ENCODE data around the gene PCDHGA7.
"Not testable (repeated sequence)": the region's sequence is repeated elsewhere in the genome, so short reads cannot be mapped to it uniquely, and the experiment has no call there.

Gene PCDHGA7

DNA sequence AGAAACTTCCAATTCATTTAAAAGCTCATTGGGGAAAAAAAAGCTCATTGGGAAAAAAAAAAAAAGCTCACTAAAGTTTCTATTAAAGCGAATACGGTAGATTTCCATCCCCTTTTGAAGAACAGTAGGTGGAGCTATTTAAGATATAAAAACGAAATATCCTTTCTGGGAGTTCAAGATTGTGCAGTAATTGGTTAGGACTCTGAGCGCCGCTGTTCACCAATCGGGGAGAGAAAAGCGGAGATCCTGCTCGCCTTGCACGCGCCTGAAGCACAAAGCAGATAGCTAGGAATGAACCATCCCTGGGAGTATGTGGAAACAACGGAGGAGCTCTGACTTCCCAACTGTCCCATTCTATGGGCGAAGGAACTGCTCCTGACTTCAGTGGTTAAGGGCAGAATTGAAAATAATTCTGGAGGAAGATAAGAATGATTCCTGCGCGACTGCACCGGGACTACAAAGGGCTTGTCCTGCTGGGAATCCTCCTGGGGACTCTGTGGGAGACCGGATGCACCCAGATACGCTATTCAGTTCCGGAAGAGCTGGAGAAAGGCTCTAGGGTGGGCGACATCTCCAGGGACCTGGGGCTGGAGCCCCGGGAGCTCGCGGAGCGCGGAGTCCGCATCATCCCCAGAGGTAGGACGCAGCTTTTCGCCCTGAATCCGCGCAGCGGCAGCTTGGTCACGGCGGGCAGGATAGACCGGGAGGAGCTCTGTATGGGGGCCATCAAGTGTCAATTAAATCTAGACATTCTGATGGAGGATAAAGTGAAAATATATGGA, 48.0 kb downstream of the PCDHGA7 start, which contains the start of gene PCDHGA12:
TSS of gene PCDHGA12 (plus strand) at position 176 of the 782 bp plus-strand sequence. CDS start at position 429, 253 bp downstream.
- peak in 1 of 3 experiments; percentile 31 for DNase-seq (ENCODE audit: low read depth in 3 of 3)

DNA sequence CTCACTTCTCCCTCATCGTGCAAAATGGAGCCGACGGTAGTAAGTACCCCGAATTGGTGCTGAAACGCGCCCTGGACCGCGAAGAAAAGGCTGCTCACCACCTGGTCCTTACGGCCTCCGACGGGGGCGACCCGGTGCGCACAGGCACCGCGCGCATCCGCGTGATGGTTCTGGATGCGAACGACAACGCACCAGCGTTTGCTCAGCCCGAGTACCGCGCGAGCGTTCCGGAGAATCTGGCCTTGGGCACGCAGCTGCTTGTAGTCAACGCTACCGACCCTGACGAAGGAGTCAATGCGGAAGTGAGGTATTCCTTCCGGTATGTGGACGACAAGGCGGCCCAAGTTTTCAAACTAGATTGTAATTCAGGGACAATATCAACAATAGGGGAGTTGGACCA, 48.7 kb downstream of the PCDHGA7 start:
- DNase-seq (ENCODE audit: low read depth in 3 of 3) = no peak

DNA sequence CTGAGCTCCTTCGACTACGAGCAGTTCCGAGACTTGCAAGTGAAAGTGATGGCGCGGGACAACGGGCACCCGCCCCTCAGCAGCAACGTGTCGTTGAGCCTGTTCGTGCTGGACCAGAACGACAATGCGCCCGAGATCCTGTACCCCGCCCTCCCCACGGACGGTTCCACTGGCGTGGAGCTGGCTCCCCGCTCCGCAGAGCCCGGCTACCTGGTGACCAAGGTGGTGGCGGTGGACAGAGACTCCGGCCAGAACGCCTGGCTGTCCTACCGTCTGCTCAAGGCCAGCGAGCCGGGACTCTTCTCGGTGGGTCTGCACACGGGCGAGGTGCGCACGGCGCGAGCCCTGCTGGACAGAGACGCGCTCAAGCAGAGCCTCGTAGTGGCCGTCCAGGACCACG, 49.8 kb downstream of the PCDHGA7 start:
- not testable (repeated sequence) for DNase-seq (ENCODE audit: low read depth in 3 of 3)

DNA sequence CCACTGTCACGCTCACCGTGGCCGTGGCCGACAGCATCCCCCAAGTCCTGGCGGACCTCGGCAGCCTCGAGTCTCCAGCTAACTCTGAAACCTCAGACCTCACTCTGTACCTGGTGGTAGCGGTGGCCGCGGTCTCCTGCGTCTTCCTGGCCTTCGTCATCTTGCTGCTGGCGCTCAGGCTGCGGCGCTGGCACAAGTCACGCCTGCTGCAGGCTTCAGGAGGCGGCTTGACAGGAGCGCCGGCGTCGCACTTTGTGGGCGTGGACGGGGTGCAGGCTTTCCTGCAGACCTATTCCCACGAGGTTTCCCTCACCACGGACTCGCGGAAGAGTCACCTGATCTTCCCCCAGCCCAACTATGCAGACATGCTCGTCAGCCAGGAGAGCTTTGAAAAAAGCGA, 50.2 kb downstream of the PCDHGA7 start:
- DNase-seq (ENCODE audit: low read depth in 3 of 3) = not testable (repeated sequence)

DNA sequence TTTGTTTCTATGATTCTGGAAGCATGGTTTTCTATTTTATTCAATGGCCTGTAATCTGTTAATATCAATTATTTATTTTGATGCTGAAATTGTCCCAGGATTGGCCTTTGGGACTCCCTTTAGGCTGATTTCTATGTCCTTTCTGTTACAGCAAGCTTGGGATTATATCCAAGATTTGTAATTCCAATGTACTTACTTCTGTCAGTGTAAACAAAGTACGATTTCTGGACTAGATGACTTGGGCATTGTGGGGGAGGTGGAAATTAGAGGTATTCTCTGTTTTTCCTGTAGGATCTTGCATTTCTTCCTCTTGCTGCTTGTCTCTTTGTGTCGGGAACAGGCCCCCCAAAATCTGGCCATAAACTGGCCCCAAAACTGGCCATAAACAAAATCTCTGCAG, 51.5 kb downstream of the PCDHGA7 start:
- DNase-seq (ENCODE audit: low read depth in 3 of 3) = no peak

Measured in stimulated activated CD4-positive, alpha-beta T cell treated with anti-CD3 and anti-CD28 coated beads, TNF-alpha, amount 100 ng/mL, for 24 hours (primary cell).